ENCODE measurements around the gene RPS6KA2.

DNA sequence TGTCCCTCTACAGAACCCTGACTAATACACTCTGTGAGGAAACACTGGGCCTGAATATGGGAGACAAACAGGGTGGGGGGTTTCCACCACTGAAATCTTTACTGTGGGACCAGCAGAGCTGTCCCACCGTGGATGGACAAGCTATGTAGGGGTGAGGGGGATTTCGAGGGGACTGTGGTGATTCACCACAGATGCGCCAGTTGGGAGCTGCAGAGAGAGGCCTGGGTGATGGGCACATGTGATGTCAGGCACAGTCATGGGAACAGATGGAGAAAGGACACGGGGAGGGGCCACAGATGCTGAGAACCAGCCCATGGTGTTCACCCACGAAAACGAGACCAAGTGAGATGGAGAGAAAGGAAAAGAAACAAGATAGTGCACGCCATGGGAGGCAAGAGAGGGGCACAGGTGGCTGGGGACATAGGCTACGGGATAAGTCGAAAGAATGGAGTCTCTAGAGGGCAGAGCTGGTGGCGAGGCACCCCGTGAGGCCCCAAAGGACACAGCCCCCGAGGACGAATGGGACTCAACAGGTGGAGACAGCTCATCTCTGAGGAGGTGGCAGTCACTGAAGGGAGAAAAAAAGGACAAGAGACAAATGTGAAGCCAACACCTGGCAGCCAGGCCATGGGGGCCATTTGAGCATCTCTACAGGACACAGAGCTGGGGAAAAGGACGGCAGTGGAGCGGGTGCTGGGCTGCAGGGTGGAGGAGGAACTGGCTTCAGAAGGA is 30.1 kb downstream of the RPS6KA2 start:
- TF ChIP-seq CTCF (IDR thresholded peaks at IDR 0.05): no peak
- no peak for TF ChIP-seq POLR2A (IDR thresholded peaks at IDR 0.05)
